Colonic mucosa (tissue), 4 donors: ENCODE measurements around the gene EPAS1. TPM values are rescaled to one million over a fixed set of nuclear protein-coding genes. Genes with fewer than 3 reads are reported as not detected.

Experiments
- DNase-seq: peaks from one replicate; pipeline ENCODE4 v3.0.0-alpha.2; 2020
- H3K27ac ChIP-seq: fragments of 200-600 bp; one replicate; pipeline ENCODE4 v1.8.0; 2021
- H3K27me3 ChIP-seq: fragments of 200-600 bp; one replicate; pipeline ENCODE4 v1.8.0; 2021
- H3K36me3 ChIP-seq: fragments of 200-600 bp; one replicate; pipeline ENCODE4 v1.8.0; 2021
- H3K4me1 ChIP-seq: fragments of 200-600 bp; one replicate; pipeline ENCODE4 v1.8.0; 2021; ENCODE audit warnings: mild to moderate bottlenecking
- H3K4me3 ChIP-seq: fragments of 200-600 bp; one replicate; pipeline ENCODE4 v1.8.0; 2021
- H3K9ac ChIP-seq, 2 donors: one replicate each; pipeline ENCODE4 v1.7.0; 2013; ENCODE audit warnings: control low read depth in 2 of 2, low read depth in 2 of 2, low read length in 2 of 2
- H3K9me3 ChIP-seq: fragments of 200-600 bp; one replicate; pipeline ENCODE4 v1.8.0; 2021
- CTCF ChIP-seq: fragments of 200-600 bp; IDR thresholded peaks from one replicate; pipeline ENCODE4 v1.8.0; 2022; ENCODE audit warnings: antibody characterized with exemption, mild to moderate bottlenecking
- intact Hi-C: fragments of 100-400 bp; cut with DNase I; formaldehyde crosslinking; loops from one replicate; pipeline ENCODE4 v1.14.1; 2022
- total RNA-seq, 2 donors: library from RNA; stranded (reverse); fragmentation: NEBNext Ultra II Directional in 1 of 2; extraction: Animal tissue kit (Norgen Biotek cat#: 25700) in 1 of 2; gene quantifications; one replicate each; pipeline ENCODE4 v1.2.1, GENCODE V29; 2021
- donor health status: healthy.
- donor health status: DM: no; HTN: no; CAD: no.
- donor health status: DM: no; HTN: no; CAD: no.

EPAS1 gene
- total RNA-seq, 2 donors from 2014 or later = 116 to 140 TPM

DNA sequence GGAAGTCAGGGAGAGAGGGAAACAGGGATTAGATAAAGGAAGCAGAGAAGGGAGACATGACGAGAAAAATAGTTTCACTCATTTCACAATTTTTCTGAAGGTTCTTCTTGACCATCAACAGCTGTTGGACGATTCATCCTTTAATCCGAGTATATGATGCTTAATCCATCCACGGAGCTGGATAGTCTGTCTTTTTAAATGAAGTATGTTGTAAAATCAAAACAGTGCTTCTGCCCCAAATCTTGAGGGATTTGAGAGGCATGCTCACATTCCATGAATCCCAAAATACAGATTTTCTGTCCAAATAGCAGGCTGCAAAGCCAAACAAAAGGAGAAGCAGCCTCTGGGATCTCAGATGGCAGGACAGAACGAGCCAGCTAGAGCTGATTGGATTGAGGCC, 47.5 kb downstream of the EPAS1 start:
- no peaks in the 10 kb centered on the region for H3K36me3 ChIP-seq
- no peak overlapping the region for H3K4me3 ChIP-seq
- no peaks in the 10 kb centered on the region for H3K9me3 ChIP-seq
- no peak for TF ChIP-seq CTCF
- H3K9ac ChIP-seq = no peak overlapping the region
- H3K27ac ChIP-seq = no peak overlapping the region
- DNase-seq = no peak
- intact Hi-C loops = no loop called here
- H3K27me3 ChIP-seq = no peaks in the 10 kb centered on the region
- no peaks in the 10 kb centered on the region for H3K4me1 ChIP-seq

DNA sequence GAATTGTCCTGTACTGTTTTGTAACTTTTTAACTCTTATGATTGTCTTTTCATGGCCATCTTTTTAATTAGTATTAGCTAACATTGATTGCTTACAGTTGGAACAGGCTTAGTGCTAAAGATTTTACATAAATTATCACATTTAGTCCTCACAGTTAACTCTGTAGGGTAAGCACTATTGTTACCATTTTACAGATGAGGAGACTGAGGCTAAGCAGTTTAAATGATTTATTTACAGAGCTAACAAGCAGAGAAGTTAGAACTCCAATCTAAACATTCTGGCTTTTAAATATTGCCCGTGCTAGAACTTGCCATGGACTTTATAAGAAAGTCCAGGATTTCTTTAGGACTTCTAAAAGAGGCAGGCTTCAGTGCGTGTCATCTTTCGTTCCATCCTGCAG, 48.6 kb downstream of the EPAS1 start:
- H3K27me3 ChIP-seq = no peaks in the 10 kb centered on the region
- intact Hi-C loops = no loop called here
- no peak overlapping the region for H3K4me3 ChIP-seq
- no peak overlapping the region for H3K9ac ChIP-seq
- H3K27ac ChIP-seq = no peak overlapping the region
- H3K9me3 ChIP-seq = no peaks in the 10 kb centered on the region
- DNase-seq = no peak
- H3K4me1 ChIP-seq = no peaks in the 10 kb centered on the region
- no peaks in the 10 kb centered on the region for H3K36me3 ChIP-seq
- TF ChIP-seq CTCF = no peak

GRCh38 chr2:46346719-46347118, 49.5 kb downstream of the EPAS1 start:
- no peak for DNase-seq
- Histone ChIP-seq H3K9me3 (no peaks in the 10 kb centered on the region), H3K27me3 (no peaks in the 10 kb centered on the region), H3K4me1 (no peaks in the 10 kb centered on the region), H3K9ac (no peak overlapping the region), H3K36me3 (no peaks in the 10 kb centered on the region), H3K27ac (no peak overlapping the region), H3K4me3 (no peak overlapping the region)
- intact Hi-C loops = no loop called here
- TF ChIP-seq CTCF = no peak

GRCh38 chr2:46347648-46348280, 50.6 kb downstream of the EPAS1 start:
- H3K36me3 ChIP-seq = no peaks in the 10 kb centered on the region
- H3K4me1 ChIP-seq = no peaks in the 10 kb centered on the region
- intact Hi-C loops = no loop called here
- H3K9ac ChIP-seq = no peak overlapping the region
- H3K27ac ChIP-seq = no peak overlapping the region
- no peaks in the 10 kb centered on the region for H3K27me3 ChIP-seq
- H3K4me3 ChIP-seq = no peak overlapping the region
- TF ChIP-seq CTCF = no peak
- no peaks in the 10 kb centered on the region for H3K9me3 ChIP-seq
- no peak for DNase-seq

- TF ChIP-seq CTCF = no peak
- intact Hi-C loops = no loop called here
- no peak for DNase-seq
- Histone ChIP-seq H3K27me3 (no peaks in the 10 kb centered on the region), H3K9me3 (no peaks in the 10 kb centered on the region), H3K9ac (no peak overlapping the region), H3K36me3 (no peaks in the 10 kb centered on the region), H3K4me1 (no peaks in the 10 kb centered on the region), H3K27ac (no peak overlapping the region), H3K4me3 (no peak overlapping the region)
Observed at GRCh38 chr2:46349115-46349547, 51.9 kb downstream of the EPAS1 start.
